NCI-H82 (cell line): Measurements from ENCODE around the gene OSBP.
"Not testable (repeated sequence)": the region's sequence is repeated elsewhere in the genome, so short reads cannot be mapped to it uniquely, and the experiment has no call there.

Experiments
- DNase-seq: peaks from one replicate; lab custom pipeline; 2025; lab: John Stamatoyannopoulos, UW

OSBP gene

GRCh38 chr11:59551659-59552521, 63.7 kb downstream of the OSBP start:
- peak; percentile 74 for DNase-seq

DNA sequence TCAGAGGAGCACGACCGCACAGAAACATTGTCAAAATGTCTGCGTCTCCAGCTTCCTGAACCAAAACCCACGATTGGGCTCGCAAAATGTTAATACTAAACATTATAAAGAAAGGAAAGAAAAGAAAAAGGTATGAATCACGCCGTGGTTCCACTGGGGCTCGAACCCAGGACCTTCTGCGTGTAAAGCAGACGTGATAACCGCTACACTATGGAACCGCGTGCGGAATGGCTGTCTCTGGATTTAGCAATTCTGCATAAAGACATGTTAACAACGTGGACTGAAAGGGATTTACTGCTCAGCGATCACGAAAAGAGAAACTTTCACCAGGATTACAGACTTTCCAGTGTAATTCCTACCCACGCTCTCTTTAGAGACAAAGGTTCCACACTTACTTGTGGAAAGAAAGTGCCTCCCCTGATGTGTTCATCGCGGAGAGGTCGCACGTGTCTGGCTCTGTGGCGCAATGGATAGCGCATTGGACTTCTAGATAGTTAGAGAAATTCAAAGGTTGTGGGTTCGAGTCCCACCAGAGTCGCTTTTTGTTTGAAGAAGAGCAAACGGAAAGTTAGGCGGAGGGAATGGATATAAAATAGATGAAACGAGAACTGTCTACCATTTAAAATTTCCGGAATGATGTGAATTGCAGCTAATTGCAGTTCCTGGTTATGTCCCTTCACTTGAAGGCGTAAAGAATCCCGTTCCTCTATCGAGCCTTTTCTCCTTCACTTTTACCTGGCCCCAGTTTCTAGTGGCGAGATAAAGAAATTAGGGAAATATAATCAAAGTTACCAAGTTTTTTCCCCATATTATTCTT, 64.5 kb downstream of the OSBP start:
- DNase-seq: peak; percentile 95

DNA sequence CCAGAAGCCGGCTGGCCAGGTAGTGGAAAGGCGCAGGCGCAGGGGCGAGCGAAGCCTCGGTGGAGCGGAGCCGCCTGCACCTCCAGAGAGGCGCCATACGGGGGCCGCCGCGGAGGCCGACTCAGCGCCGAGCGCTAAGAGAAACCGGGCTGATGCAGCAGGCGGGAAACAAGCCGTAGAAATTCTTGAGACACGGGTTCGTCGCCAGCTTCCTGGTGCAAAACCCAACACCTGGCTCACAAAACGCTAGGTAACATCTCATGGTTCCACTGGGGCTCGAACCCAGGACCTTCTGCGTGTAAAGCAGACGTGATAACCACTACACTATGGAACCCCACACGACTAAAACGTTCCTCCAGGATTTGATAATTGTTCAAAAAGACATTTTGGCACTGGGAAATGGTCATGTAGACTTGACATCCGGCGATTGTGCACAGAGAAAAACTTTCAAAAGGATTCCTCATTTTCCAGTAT, 65.2 kb downstream of the OSBP start:
- peak; percentile 97 for DNase-seq

DNA sequence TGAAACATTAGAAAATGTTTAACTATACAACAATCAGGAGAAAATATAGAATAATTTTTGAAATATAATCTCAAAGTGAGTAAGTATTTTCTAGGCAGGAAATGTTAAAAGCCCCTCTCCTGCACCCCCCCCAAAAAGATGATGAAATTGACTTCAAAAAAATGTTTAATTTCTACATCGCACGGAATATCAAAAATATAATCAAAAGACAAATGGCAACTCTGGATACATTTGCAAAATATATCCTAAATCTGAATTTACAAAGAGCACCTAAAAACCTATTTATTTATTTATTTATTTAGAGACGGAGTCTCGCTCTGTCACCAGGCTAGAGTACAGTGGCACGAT, 67.3 kb downstream of the OSBP start:
- no peak for DNase-seq

- peak; percentile 1 for DNase-seq
Measured at GRCh38 chr11:59547605-59548308, 67.8 kb downstream of the OSBP start.

GRCh38 chr11:59545179-59546020, 70.2 kb downstream of the OSBP start:
- no peak for DNase-seq

- DNase-seq: no peak
Measured at GRCh38 chr11:59544869-59545178, 70.8 kb downstream of the OSBP start.

GRCh38 chr11:59543713-59544112, 71.9 kb downstream of the OSBP start:
- not testable (repeated sequence) for DNase-seq

- DNase-seq: peak; percentile 66
Measured at GRCh38 chr11:59542142-59542810, 73.3 kb downstream of the OSBP start.

- DNase-seq: peak; percentile 62
Measured at GRCh38 chr11:59534676-59535075, 80.9 kb downstream of the OSBP start.

DNA sequence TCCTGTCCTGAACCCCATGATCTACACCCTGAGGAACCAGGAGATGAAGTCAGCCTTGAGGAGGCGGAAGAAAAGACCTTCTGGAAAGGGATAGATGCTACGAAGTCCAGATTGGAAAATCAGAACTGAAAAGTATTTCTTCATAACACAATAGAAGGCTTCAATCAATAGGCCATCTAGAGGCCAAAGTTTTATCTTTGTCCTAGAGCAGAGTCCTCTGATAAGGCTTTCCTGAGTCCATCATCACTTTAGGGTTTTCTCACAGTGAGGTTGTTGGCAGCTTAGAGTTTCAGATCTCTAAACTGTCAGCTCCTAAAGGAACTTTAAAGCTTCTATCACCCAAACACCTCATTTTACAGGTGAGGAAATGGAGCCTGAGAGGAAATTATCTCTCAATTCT, 83.0 kb downstream of the OSBP start:
- no peak for DNase-seq

- DNase-seq: peak; percentile 10
Measured at GRCh38 chr11:59528711-59529110, 86.9 kb downstream of the OSBP start.
